CD14-positive monocyte (primary cell): ENCODE data around the gene MOK. TPM values are rescaled to one million over a fixed set of nuclear protein-coding genes. Genes with fewer than 3 reads are reported as not detected.

Source experiments
- DNase-seq, 3 donors: peaks; one replicate each; pipeline ENCODE4 v3.0.0-alpha.2; 2011 to 2022
- H2AFZ ChIP-seq: 2 replicates; pipeline ENCODE4 v1.6.0; 2012; ENCODE audit warnings: mild to moderate bottlenecking, low read depth, low read length, inconsistent platforms; ENCODE audit not compliant: insufficient read depth, poor library complexity, severe bottlenecking
- H3K27ac ChIP-seq, 2 donors: 1 replicate in 1 of 2; 2 replicates in 1 of 2; pipeline ENCODE4 v1.5.1; 2012 to 2013; ENCODE audit warnings: low read length in 2 of 2, control low read depth in 1 of 2, inconsistent platforms in 1 of 2, low read depth in 1 of 2, mild to moderate bottlenecking in 1 of 2
- H3K27me3 ChIP-seq, 2 donors: one replicate each; pipeline versions ENCODE4 v1.6.0 to v1.6.1; 2011 to 2013; ENCODE audit warnings: low read length in 2 of 2; ENCODE audit not compliant: control insufficient read depth in 2 of 2, insufficient read depth in 2 of 2
- H3K36me3 ChIP-seq, 2 donors: replicated peaks in 1 of 2; 1 replicate in 1 of 2; 2 replicates in 1 of 2; pipeline versions ENCODE4 v1.5.1 to v1.6.1; 2012 to 2013; ENCODE audit warnings: low read length in 2 of 2, control low read depth in 1 of 2, inconsistent platforms in 1 of 2, mild to moderate bottlenecking in 1 of 2; ENCODE audit not compliant: insufficient read depth in 2 of 2, control insufficient read depth in 1 of 2
- H3K4me1 ChIP-seq, 2 donors: 1 replicate in 1 of 2; 2 replicates in 1 of 2; pipeline versions ENCODE4 v1.5.1 to v1.6.1; 2012 to 2013; ENCODE audit warnings: low read length in 2 of 2, control low read depth in 1 of 2, inconsistent platforms in 1 of 2, mild to moderate bottlenecking in 1 of 2, moderate library complexity in 1 of 2; ENCODE audit not compliant: insufficient read depth in 2 of 2, control insufficient read depth in 1 of 2
- H3K4me2 ChIP-seq: replicated peaks from 2 replicates; pipeline ENCODE3; 2012; ENCODE audit warnings: low read length, moderate library complexity, mild to moderate bottlenecking; ENCODE audit not compliant: poor library complexity, severe bottlenecking; ENCODE audit errors: extremely low read depth
- H3K4me3 ChIP-seq, 3 experiments: fragments of 200-600 bp in 1 of 3; sonication (generic) in 1 of 3; replicated peaks in 1 of 3; 1 replicate in 2 of 3; 2 replicates in 1 of 3; pipeline ENCODE4 v1.5.1; 2011 to 2013; ENCODE audit warnings: low read length in 3 of 3, mild to moderate bottlenecking in 3 of 3, control low read depth in 2 of 3, low read depth in 2 of 3, inconsistent platforms in 1 of 3, moderate library complexity in 1 of 3
- H3K79me2 ChIP-seq: 2 replicates; pipeline ENCODE4 v1.6.0; 2012; ENCODE audit warnings: mild to moderate bottlenecking, control low read depth, inconsistent platforms, low read length, moderate library complexity; ENCODE audit not compliant: insufficient read depth
- H3K9ac ChIP-seq: 2 replicates; pipeline ENCODE4 v1.6.0; 2017; ENCODE audit warnings: low read length, mild to moderate bottlenecking; ENCODE audit not compliant: insufficient read depth, poor library complexity, severe bottlenecking
- H3K9me3 ChIP-seq, 2 donors: replicated peaks in 1 of 2; 1 replicate in 1 of 2; 2 replicates in 1 of 2; pipeline versions ENCODE4 v1.5.1 to v1.6.1; 2012 to 2013; ENCODE audit warnings: low read length in 2 of 2, control low read depth in 1 of 2; ENCODE audit not compliant: control insufficient read depth in 1 of 2, insufficient read depth in 1 of 2
- H4K20me1 ChIP-seq: 2 replicates; pipeline ENCODE4 v1.6.0; 2012; ENCODE audit warnings: mild to moderate bottlenecking, low read length, control low read depth, moderate library complexity; ENCODE audit not compliant: insufficient read depth
- H3K27ac Mint-ChIP-seq, 7 donors: one replicate each; pipeline ENCODE4 v1.8.0; 2020; ENCODE audit warnings: mild to moderate bottlenecking in 7 of 7, mixed read lengths in 7 of 7, moderate library complexity in 6 of 7, inconsistent platforms in 2 of 7
- H3K27me3 Mint-ChIP-seq, 3 donors: one replicate each; pipeline ENCODE4 v1.8.0; 2021 to 2022; ENCODE audit warnings: low read depth in 3 of 3, mild to moderate bottlenecking in 3 of 3, mixed read lengths in 3 of 3, moderate library complexity in 3 of 3, inconsistent platforms in 1 of 3
- H3K36me3 Mint-ChIP-seq, 2 donors: one replicate each; pipeline ENCODE4 v1.8.0; 2020; ENCODE audit warnings: mixed read lengths in 2 of 2, inconsistent platforms in 1 of 2, mild to moderate bottlenecking in 1 of 2
- H3K4me1 Mint-ChIP-seq: one replicate; pipeline ENCODE4 v1.8.0; 2020; ENCODE audit warnings: mild to moderate bottlenecking, mixed read lengths
- H3K4me3 Mint-ChIP-seq, 2 donors: one replicate each; pipeline ENCODE4 v1.8.0; 2020; ENCODE audit warnings: mild to moderate bottlenecking in 2 of 2, mixed read lengths in 2 of 2, moderate library complexity in 1 of 2
- H3K9me3 Mint-ChIP-seq, 7 donors: one replicate each; pipeline ENCODE4 v1.8.0; 2020 to 2022; ENCODE audit warnings: mixed read lengths in 7 of 7, mild to moderate bottlenecking in 6 of 7, moderate library complexity in 6 of 7, inconsistent platforms in 2 of 7
- CTCF ChIP-seq: fragments of 200-600 bp; IDR thresholded peaks from one replicate; pipeline ENCODE4 v1.8.0; 2022; ENCODE audit warnings: antibody characterized with exemption, mild to moderate bottlenecking
- WGBS: methylation state at CpG from one replicate; pipeline ENCODE4 v1.1.5; 2013; ENCODE audit warnings: missing lambda C conversion rate; ENCODE audit not compliant: insufficient coverage; 5-methylcytosine and 5-hydroxymethylcytosine counted together
- intact Hi-C, 2 donors: fragments of 100-400 bp; cut with micrococcal nuclease; formaldehyde crosslinking; loops; one replicate each; pipeline versions ENCODE4 v1.15.0 to v1.15.1; 2023
- polyA plus RNA-seq, 3 donors: library from polyadenylated mRNA; depleted of rRNA in 1 of 3; unstranded in 2 of 3; stranded (reverse) in 1 of 3; fragments of 300-500 nt in 2 of 3; fragments of >200 nt in 1 of 3; fragmentation: Illumina TruSeq in 2 of 3; gene quantifications; 1 replicate in 2 of 3; 2 replicates in 1 of 3; pipeline ENCODE4 v1.2.3, GENCODE V29; 2012 to 2021

MOK gene
- polyA plus RNA-seq, 3 donors: 0.67 to 3.4 (median 1.8) TPM

GRCh38 chr14:102213470-102213869, 91.5 kb downstream of the MOK start:
- H3K27me3 ChIP-seq: no peaks in the 10 kb centered on the region
- no peak overlapping the region for H3K27ac ChIP-seq
- H3K4me3 Mint-ChIP-seq: no peak overlapping the region
- H3K79me2 ChIP-seq: no peaks in the 10 kb centered on the region
- no peak overlapping the region for H2AFZ ChIP-seq
- H3K36me3 Mint-ChIP-seq: peaks cover 50 to 63% of the 10 kb centered on the region in 2 donors
- H3K4me1 ChIP-seq: no peaks in the 10 kb centered on the region
- peaks cover 0 to 4% (median 1%) of the 10 kb centered on the region in 3 donors for H3K27me3 Mint-ChIP-seq
- H3K9me3 ChIP-seq: no peaks in the 10 kb centered on the region
- no peak overlapping the region for H3K27ac Mint-ChIP-seq
- no peak for DNase-seq
- H3K9me3 Mint-ChIP-seq: no peaks in the 10 kb centered on the region
- no peak for TF ChIP-seq CTCF
- WGBS: 98% methylated on average over 5 of the region's 10 CpGs
- H3K4me3 ChIP-seq: no peak overlapping the region
- intact Hi-C loops: no loop called here
- H3K4me1 Mint-ChIP-seq: no peaks in the 10 kb centered on the region
- no peak overlapping the region for H3K4me2 ChIP-seq
- peaks cover 44 to 74% of the 10 kb centered on the region in 2 donors for H3K36me3 ChIP-seq
- H3K9ac ChIP-seq: no peak overlapping the region
- peaks cover 43% of the 10 kb centered on the region for H4K20me1 ChIP-seq

GRCh38 chr14:102212845-102213244, 92.1 kb downstream of the MOK start:
- intact Hi-C loops: no loop called here
- 100% methylated on average over 9 of the region's 10 CpGs for WGBS
- Histone ChIP-seq H3K4me2 (no peak overlapping the region), H3K79me2 (no peaks in the 10 kb centered on the region), H3K27me3 (no peaks in the 10 kb centered on the region), H3K27ac (no peak overlapping the region), H3K4me1 (no peaks in the 10 kb centered on the region), H4K20me1 (peaks cover 44% of the 10 kb centered on the region), H2AFZ (no peak overlapping the region), H3K36me3 (peaks cover 50 to 78% of the 10 kb centered on the region in 2 donors), H3K4me3 (no peak overlapping the region), H3K9ac (no peak overlapping the region), H3K9me3 (no peaks in the 10 kb centered on the region)
- H3K4me3 Mint-ChIP-seq: no peak overlapping the region
- H3K9me3 Mint-ChIP-seq: no peaks in the 10 kb centered on the region
- no peak for DNase-seq
- peak overlapping the region in 1 of 7 donors; percentile 63 for H3K27ac Mint-ChIP-seq
- peaks cover 53 to 69% of the 10 kb centered on the region in 2 donors for H3K36me3 Mint-ChIP-seq
- TF ChIP-seq CTCF: no peak
- H3K4me1 Mint-ChIP-seq: no peaks in the 10 kb centered on the region
- peaks cover 0 to 2% (median 1%) of the 10 kb centered on the region in 3 donors for H3K27me3 Mint-ChIP-seq
